Amniotic stem cell (primary cell): ENCODE measurements around the gene VASN.
"Not testable (repeated sequence)": the region's sequence is repeated elsewhere in the genome, so short reads cannot be mapped to it uniquely, and the experiment has no call there.

Source experiments
- DNase-seq: peaks from one replicate; lab custom pipeline; 2025; lab: John Stamatoyannopoulos, UW

The VASN gene

DNA sequence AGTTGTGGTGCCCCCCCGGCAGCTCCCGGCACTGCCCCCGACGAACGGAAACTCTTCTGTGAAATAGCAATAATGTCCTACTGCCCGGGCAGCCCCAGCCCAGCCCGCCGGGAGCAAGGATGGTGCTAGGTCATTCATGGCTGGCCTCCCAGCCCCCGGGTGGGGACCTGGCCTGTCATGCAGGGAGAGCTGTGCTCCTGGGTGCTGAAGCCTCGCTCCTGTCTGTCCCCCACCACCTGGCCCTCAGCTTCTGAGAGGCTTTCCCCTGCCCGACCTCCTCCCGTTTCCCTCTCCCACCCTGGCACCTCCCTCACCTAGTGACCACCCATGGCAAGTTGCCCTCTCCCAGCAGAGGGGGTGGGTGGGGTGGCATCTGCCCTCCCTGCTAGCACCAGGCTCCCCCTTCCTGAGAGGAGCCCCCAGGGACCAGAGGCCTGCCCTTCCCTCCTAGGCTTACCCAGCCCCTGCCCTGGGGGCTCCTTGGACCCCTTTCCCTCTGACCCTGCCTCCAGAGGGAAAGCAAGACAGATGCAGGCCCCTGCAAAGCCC, 34.0 kb upstream of the VASN start:
- DNase-seq = no peak

DNA sequence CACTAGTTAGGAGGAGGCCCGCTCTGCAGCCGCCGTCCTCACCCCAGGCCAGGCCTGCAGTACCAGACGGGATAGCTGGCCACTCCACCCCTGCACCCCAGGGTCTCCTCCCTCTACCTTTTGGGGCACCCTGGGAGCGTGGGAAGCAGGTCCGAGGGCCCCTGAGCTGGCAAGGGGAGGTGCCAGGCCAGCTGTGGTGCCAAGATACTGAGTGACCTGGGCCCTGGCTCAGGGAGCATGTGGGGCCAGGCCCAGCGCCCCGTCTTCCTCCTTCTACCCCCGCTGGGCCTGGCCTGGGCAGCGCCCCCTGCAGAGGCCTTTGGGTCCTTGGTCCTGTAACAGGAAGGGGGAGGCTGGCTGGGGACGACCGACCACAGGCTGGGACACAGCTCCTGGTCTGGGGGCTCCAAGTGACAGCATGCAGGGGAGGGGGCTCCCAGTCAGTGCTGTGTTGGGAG, 33.5 kb upstream of the VASN start:
- no peak for DNase-seq

DNA sequence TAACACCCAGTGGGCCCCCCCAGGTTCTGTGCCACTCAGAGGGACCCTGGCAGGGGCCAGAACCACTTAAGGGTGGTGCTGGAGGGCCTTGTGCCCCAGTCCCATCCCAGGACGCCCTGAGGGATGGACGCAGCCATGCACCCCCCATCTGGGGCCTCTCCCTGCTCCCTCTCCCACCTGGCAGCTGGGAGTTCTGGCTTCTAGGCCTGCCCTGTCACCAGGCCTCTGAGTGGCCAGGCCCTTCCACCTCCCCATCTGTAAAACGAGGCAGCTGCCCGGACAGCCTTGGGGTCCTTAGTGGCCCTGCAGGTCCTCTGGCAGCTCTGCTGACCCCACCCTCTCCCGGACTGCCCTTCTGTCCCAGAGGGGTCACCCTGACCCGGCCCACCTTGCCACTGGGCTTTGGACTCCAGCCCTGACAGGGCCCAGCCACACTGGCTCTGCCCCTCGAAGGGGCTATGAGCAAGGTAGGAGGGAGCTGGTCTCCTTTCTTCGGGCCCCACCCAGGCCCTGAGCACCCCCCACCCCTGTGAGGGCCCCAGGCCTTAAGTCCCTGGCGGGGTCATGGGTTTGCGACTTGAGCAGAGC, 32.8 kb upstream of the VASN start:
- DNase-seq = no peak

DNA sequence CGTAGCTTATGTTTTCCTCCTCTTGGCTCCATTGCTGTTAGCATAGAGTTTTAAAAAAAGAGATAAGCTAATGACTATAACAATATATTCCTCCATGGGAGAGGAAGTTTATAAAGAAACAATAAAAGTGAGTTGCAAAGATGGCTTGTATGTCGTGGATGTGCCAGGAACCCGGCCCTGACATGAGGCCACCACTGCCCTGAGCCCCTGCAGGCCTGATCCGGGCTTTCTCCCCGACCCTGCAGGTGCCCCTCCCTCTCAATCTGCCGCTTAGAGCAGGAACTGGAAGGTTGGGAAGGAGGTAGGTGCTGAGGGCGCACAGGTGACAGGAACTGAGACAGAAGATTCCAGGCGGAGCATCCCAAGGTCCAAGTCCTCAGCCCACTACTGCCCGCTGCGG, 32.2 kb upstream of the VASN start:
- DNase-seq = no peak

DNA sequence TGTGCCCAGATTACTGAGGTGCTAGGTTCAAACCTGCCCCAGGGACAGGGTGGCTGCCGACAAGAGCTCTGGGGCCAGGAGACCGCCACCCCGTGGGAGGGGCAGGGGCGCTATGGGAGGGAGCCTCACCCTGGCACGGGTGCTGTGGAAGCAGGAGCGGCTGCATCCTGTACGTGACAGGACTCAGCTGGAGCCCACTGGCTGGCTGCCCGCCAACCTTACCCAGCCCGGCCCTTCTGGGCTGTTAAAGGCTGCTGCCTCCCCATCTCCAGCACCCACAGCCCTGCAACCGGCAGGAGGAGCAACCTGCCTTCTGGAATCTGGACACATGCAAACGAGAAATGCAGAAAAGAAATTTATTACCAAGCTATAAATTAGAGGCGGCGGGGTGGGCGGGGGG, 31.7 kb upstream of the VASN start:
- DNase-seq = no peak

DNA sequence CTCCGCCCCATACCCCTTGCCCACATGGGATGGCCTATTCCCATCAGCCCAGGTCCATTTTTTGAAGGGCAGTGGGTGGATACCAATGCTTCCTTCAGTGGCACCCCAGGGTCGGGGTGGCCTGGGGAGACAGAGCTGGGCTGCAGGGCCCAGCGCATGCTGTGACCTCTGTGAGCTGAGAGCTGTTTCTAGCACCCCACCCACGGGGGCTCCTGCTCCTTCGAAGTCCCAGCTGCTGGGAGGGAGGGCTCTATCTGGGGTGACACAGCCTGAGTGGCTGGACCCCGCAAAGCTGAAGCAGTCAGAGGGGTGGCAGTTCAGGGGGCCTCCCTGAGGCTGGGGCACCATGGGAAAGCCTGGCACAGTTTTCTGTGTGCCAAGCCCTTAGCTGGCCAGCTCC, 31.2 kb upstream of the VASN start:
- DNase-seq = no peak

DNA sequence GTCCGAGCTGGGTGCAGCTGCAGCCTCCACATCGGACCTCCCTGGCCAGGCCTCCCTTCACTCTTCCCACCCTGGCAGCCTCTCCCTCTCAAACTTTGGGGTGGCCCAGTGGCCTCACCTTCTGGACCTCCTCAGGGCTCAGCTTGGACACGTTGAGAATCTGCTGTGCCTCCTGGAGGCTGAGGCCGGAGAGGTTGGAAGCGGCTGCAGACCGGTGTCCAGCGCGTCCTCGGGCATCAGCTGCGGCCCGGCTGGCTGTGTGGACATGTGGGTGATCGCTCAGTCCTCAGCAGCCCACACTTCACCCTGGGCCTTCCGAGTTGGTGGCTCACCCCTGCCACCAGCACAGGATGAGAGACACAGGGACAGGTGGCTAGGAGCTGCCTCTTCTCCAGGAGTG, 30.4 kb upstream of the VASN start:
- DNase-seq = no peak

DNA sequence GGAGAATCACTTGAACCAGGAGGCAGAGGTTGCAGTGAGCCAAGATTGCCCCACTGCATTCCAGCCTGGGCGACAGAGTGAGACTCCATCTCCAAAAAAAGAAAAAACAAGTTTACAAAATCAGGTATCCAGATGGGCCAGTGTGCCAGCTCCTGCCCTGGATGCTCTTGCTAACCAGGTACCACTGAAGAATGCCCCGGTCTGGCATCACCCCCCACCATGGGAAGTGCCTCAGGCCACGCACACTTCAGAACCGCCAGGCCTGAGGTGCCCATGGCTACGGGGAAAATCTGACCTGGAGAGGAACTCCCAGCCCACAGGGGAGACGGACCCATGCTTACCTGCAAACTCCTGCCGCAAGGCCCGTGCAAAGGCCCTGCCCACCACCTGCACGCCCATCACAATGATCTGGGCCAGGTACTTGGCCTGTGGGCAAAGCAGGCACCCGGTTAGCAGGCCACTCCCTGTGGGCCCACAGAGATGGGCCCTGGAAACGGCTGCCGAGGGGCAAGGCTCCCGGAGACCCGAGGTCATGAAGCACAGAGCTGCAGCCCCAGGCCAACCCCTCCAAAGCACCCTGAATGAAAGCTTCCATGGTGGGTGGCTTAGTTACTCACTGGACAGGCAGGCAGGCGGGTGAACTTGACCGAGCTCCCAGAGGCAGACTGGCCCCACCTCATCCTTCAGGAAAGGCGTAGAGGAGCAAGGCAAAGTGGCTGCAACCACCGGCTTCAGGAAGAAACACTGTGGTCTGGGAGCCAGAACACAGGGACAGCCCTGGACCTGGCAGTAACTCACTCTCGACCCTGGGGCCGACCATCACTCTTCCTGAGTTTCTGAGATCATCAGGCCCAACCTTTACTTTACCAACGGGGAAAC, 28.5 kb upstream of the VASN start:
- no peak for DNase-seq

DNA sequence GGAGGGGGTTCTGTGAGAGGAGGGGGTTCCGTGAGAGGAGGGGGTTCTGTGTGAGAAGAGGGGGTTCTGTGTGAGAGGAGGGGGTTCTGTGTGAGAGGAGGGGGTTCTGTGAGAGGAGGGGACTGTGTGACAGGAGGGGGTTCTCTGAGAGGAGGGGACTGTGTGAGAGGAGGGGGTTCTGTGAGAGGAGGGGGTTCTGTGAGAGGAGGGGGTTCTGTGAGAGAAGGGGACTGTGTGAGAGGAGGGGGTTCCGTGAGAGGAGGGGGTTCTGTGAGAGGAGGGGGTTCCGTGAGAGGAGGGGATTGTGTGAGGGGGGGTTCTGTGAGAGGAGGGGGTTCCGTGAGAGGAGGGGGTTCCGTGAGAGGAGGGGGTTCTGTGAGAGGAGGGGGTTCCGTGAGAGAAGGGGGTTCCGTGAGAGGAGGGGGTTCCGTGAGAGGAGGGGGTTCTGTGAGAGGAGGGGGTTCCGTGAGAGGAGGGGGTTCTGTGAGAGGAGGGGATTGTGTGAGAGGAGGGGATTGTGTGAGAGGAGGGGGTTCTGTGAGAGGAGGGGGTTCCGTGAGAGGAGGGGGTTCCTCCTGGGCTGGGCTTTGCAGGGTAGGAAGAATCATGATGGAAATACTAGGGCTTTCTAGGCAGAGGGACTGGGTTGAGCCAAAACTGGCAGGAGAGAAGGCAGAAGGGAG, 27.2 kb upstream of the VASN start:
- DNase-seq = not testable (repeated sequence)

DNA sequence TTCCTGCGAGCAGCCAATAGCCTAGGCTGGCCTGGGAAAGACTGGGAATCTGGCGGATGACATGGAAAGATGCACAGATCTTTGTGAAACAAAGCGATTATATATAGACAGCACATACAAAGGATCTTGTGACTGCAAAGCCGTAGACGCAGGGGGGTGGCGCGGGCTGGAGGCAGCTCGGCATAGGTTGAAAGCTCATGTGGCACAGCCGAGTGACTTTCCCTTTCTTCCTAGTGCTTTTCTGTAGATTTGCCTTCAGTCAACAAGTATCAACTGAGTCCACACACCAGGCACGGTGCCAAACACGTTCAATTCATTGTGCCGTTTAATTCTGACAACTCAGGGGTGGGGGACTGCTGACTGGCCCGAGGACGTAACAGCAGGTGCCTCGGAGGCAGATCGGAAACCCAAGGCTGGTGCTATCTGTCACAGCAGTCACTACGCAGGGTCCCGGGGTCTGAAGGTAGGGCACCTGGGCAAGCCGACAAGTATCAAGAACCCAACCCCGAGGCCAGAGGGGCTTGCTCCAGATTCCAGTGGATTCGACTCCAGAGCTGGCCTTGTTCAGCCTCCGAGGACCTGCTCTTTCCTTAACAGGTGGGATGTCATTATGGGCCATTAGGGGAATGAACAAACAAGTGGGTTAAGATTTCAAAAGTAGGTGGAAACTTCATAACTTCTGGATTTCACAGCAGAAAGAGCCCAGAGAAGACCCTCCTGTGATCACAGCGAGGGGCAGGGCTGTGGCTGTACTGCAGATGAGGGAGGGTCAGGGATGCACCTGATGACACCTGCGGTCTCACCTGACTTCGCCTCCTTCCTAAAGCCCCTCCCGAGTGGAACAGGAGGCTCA, 26.4 kb upstream of the VASN start:
- no peak for DNase-seq

DNA sequence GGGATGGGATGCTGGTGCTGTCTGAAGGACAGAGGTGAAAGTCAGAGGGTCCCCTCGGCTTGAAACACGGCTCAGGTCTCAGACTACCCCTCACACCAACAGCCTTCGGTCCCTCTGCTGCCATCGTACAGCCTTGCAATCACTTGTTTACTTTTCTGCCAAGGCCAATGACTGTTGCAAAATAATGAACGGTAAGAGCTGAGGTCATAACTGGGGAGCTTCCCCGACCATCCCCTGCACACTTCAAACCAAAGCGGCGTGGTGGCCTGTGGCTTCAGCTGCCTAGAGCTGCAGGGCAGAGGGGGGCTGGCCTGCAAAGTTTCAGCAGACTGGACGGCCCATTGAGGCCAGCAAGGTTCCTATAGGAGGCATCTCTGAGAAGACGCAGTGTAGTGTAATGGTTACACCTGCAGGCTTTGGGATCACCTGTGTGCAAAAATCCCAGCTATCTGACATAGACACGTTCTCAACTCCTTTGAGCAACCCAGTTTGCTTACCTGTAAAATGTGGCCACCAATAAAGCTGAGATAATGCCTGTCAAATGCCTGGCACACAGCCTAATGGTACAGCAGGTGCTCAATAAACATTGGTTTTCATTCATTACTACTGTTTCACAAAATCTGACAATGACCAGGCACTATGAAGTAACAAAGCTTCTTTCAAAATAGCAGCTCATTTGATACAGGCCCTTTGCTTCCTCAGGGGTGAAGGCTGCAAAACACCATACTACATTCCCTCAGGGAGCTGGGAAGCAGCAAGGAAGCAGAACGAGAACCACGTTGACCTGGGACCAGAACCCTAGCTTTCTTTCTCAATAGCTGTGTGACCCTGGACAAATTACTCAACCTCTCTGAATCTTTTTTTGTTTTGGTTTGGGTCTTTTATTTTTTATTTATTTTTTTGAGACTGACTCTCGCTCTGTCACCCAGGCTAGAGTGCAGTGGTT, 25.5 kb upstream of the VASN start:
- DNase-seq = no peak

DNA sequence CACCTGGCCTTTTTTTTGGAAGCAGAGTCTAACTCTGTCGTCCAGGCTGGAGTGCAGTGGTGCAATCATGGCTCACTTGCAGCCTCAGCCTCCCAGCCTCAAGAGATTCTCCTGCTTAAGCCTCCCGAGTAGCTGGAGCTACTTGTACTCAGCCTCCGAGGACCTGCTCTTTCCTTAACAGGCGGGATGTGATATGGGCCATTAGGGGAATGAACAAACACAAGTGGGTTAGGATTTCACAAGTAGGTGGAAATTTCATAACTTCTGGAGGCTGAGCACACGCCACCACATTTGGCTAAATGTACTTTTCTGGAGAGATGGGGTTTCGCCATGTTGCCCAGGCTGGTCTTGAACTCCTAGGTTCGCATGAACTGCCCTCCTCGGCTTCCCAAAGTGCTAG, 24.6 kb upstream of the VASN start:
- no peak for DNase-seq

DNA sequence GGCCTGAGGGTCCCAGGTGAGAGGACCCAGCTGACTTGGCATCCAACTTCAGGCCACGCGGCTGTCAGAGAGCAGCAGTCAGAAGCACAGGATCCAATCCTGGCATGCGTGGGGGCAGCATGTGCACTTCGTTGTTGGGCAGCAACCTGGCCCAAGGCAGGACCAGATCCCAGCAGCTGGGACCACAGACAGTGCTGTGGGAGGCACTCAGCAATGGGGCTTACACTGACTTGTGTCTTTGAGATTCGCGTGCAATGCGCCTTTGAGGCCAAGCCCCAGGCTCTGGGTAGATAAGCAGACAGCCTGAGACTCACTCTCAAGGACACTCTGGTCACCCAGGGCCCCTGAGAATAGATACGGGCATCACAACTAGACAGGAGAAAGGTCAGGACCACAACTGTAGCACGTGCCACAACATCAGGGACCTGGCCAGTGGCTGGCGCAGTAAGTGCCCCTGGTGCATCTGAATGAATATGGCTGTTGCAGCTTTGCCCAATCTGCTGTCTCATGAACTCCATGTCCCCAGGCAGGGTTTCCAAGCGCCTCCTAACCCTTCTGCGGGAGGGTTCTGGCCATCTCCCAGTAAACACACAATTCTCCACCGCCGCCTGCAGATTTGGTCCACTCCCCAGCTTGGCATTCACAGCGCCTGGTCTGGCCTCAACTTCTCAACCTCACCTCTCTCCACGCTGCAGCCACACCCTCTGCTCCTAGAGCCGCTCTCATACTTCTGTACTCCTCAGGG, 23.7 kb upstream of the VASN start:
- DNase-seq = no peak

DNA sequence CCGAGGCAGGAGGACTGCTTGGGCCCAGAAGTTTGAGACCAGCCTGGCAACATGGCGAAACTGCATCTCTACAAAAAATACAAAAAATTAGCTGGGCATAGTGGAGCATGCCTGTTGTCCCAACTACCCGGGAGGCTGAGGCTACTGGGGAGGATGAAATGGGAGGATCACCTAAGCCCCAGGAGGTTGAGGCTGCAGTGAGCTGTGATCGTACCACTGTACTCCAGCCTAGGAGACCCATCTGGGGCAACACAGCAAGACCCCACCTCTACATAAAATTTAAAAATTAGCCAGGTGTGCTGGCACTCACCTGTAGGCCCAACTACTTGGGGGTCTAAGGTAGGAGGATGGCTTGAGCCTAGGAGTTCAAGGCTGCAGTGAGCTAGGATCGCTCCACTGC, 22.3 kb upstream of the VASN start:
- DNase-seq = no peak

DNA sequence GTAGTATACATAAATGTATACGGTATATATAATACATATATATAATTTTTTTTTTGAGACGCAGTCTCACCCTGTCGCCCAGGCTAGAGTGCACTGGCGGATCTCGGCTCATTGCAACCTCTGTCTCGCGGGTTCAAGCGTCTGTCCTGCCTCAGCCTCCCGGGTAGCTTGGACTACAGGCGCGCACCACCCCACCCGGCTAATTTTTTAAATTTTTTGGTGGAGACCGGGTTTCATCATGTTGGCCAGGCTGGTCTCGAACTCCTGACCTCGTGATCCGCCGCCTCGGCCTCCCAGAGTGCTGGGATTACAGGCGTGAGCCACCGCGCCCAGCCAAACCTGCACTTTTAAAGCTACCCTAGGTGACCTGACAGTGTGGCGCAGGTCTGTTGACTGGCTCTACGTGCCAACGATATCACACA, 21.3 kb upstream of the VASN start:
- DNase-seq = no peak

DNA sequence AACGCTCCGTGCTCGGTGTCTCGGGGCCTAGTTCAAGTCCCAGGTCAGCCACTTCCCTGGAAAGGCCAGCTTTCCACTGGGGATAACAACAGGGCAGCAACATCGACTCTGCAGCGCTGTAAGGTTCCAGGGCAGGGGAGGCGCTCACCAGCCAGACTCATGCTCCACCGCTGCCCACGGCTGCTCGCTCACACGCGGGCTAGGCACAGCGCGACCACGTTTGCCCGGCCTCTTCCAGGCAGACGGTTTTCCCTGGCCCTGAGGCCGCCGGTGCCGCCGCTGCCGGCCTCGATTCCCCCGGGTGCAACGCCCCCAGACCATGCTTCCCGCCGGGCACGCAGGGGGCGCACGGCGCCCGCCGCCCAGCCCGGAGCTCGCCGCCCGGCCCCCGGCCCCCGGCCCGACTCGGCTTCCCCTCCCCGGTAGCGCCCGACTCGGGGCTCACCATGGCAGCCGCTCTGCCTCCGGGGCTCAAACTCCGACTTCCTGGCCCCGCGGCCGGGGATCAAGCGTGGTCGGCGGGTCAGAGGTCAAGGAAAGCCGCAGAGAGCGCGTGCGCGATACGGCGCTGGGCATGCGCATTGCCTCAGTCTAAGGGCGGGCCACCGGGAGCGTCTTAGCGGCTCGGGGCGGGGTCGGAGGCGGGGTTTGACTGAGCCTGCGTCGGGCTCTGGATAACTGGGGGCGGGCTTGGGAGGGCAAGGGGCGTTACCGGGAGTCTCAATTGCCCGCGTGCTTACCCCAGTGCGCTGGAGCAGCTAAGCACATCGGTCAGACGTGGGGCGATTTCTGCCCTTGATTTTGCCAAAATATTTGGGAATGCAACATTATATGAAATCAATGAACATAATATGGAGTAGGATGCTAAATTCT, 20.6 kb upstream of the VASN start, which contains the start of gene PAM16:
PAM16 (minus strand) TSS at position 535 of the 873 bp plus-strand sequence; CDS start at position 448, 87 bp downstream.
- DNase-seq = peak; percentile 89

DNA sequence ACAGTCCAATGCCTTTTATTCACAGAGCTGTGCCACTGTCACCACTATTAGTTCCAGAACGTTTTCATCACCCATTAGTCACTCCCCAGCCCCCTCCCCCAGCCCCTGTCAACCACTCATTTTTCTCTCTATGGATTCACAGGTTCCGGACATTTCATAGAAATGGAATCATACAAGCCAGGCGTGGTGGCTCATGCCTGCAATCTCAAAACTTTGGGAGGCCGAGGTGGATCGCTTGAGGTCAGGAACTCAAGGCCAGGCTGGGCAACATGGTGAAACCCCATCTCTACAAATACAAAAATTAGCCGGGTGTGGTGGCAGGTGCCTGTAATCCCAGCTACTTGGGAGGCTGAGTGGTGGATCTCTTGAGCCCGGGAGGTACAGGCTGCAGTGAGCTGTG, 19.8 kb upstream of the VASN start:
- no peak for DNase-seq

DNA sequence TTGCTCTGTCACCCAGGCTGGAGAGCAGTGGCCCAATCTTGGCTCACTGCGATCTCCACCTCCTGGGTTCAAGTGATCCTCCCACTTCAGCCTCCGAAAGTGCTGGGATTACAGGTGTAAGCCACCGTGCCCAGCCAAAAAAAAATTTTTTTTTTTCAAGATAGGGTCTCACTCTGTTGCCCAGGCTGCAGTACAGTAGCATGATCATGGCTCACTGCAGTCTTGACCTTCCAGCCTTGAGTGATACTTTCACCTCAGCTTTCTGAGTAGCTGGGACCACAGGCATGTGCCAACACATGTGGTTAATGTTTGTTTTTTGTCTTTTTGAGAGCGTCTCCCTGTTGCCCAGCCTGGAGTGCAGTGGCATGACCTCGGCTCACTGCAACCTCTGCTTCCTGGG, 18.8 kb upstream of the VASN start:
- DNase-seq = no peak

DNA sequence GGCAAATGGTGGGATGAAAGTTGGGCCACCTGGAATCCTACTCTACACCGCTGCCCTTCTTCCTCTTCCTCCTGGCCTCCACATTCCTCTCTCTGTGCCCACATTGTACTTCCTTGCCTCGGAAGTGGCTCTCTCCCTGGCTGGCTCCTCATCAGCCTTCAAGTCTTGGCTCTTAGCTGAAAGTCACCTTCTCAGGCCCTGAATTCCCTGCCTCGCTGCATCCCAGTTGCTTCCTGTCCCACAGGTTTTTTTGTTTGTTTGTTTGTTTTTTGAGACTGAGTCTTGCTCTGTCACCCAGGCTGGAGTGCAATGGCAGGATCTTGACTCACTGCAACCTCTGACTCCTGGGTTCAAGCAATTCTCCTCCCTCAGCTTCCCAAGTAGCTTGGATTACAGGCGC, 18.0 kb upstream of the VASN start:
- no peak for DNase-seq
